HepG2 (cell line): Measurements from ENCODE around the gene TMTC4. TPM values are rescaled to one million over a fixed set of nuclear protein-coding genes. Genes with fewer than 3 reads are reported as not detected.

Experiments used
- ATAC-seq: fragments of 200-7000 bp; cut with Tn5 transposase; 3 replicates; pipeline ENCODE4 v1.9.1; 2020; ENCODE audit warnings: mild to moderate bottlenecking, moderate library complexity
- BruUV-seq: library from RNA; stranded (reverse); fragments of 400-500 nt; replicated peaks from 2 replicates; lab custom pipeline; 2021; lab: Mats Ljungman, UMichigan
- CTCF ChIA-PET: fragments of 300-600 bp; formaldehyde crosslinking; extraction: SDS; loops from one replicate; lab custom pipeline; 2021; ENCODE audit warnings: low total read pairs, inconsistent platforms, low intra/inter-chr PET ratio; lab: Yijun Ruan, JAX
- POLR2A ChIA-PET: fragments of 350-600 bp; sonication (Branson Sonifier 250); formaldehyde crosslinking; loops from one replicate; lab custom pipeline; 2020; ENCODE audit warnings: antibody characterized with exemption, inconsistent platforms; lab: Yijun Ruan, JAX
- DNase-seq: peaks from one replicate; pipeline ENCODE4 v3.0.0-alpha.2; 2015; ENCODE audit warnings: low spot score
- FAIRE-seq: peaks from 3 replicates; lab custom pipeline; 2011; peaks lifted over from hg19 to GRCh38; lab: Jason Lieb, UNC
- H2AFZ ChIP-seq: one replicate; pipeline ENCODE4 v1.6.1; 2011; ENCODE audit warnings: low read length, inconsistent platforms
- H3K27ac ChIP-seq: fragments of 300-600 bp; 3 replicates; pipeline ENCODE4 v1.8.0; 2011; ENCODE audit warnings: mixed run types, mild to moderate bottlenecking, mixed read lengths, low read length, inconsistent platforms; ENCODE audit not compliant: insufficient read depth; ENCODE audit errors: extremely low read length
- H3K27me3 ChIP-seq, 2 experiments: fragments of 200-600 bp in 1 of 2; 2 replicates in 1 of 2; 3 replicates in 1 of 2; pipeline versions ENCODE4 v1.6.0 to v1.8.0; 2011; ENCODE audit warnings: low read length in 2 of 2, mild to moderate bottlenecking in 2 of 2, moderate library complexity in 2 of 2, inconsistent platforms in 1 of 2; ENCODE audit not compliant: insufficient read depth in 2 of 2, control insufficient read depth in 1 of 2
- H3K36me3 ChIP-seq, 2 experiments: fragments of 200-600 bp in 1 of 2; replicated peaks in 1 of 2; 2 replicates in 1 of 2; 3 replicates in 1 of 2; pipeline versions ENCODE4 v1.5.1 to v1.8.0; 2011; ENCODE audit warnings: low read length in 2 of 2, inconsistent platforms in 1 of 2; ENCODE audit not compliant: insufficient read depth in 2 of 2, control insufficient read depth in 1 of 2
- H3K4me1 ChIP-seq: 2 replicates; pipeline ENCODE4 v1.5.1; 2012; ENCODE audit warnings: low read length, inconsistent platforms; ENCODE audit not compliant: insufficient read depth
- H3K4me2 ChIP-seq: 2 replicates; pipeline ENCODE4 v1.6.0; 2011; ENCODE audit warnings: low read depth, low read length, inconsistent platforms
- H3K4me3 ChIP-seq, 3 experiments: fragments of 200-600 bp in 1 of 3; sonication (generic), shearing (Covaris generic) in 1 of 3; replicated peaks in 1 of 3; 2 replicates each; pipeline ENCODE4 v1.5.1; 2011 to 2016; ENCODE audit warnings: low read length in 3 of 3, inconsistent platforms in 2 of 3, low read depth in 2 of 3, mild to moderate bottlenecking in 2 of 3, control low read depth in 1 of 3, mixed read lengths in 1 of 3; ENCODE audit not compliant: insufficient read depth in 1 of 3
- H3K79me2 ChIP-seq: one replicate; pipeline ENCODE4 v1.6.1; 2011; ENCODE audit warnings: low read length, inconsistent platforms; ENCODE audit not compliant: insufficient read depth
- H3K9ac ChIP-seq: 2 replicates; pipeline ENCODE4 v1.6.0; 2011; ENCODE audit warnings: mild to moderate bottlenecking, low read depth, low read length, inconsistent platforms; ENCODE audit not compliant: insufficient read depth
- H3K9me3 ChIP-seq: 2 replicates; pipeline ENCODE4 v1.5.1; 2012; ENCODE audit warnings: mild to moderate bottlenecking, low read length
- H4K20me1 ChIP-seq: 2 replicates; pipeline ENCODE4 v1.6.0; 2011; ENCODE audit warnings: inconsistent platforms, mild to moderate bottlenecking, low read length, moderate library complexity; ENCODE audit not compliant: insufficient read depth
- EZH2 ChIP-seq: conservative IDR thresholded peaks from 2 replicates; pipeline ENCODE4 v1.6.1; 2012; ENCODE audit warnings: mild to moderate bottlenecking, low read depth, low read length, moderate library complexity
- FOXA1 ChIP-seq, 2 experiments: fragments of 450-650 bp in 1 of 2; sonication (generic) in 1 of 2; formaldehyde crosslinking in 1 of 2; IDR thresholded peaks; 2 replicates each; pipeline versions ENCODE4 v1.4.0 to v1.6.1; 2016 to 2020; ENCODE audit warnings: missing genetic modification reagents in 1 of 2
- FOXJ3 ChIP-seq: sonication (generic); formaldehyde crosslinking; IDR thresholded peaks from 2 replicates; pipeline ENCODE4 v1.4.0; 2020; ENCODE audit warnings: missing genetic modification reagents, mild to moderate bottlenecking, borderline replicate concordance
- GTF3A ChIP-seq: sonication (generic); formaldehyde crosslinking; conservative IDR thresholded peaks from 2 replicates; pipeline ENCODE4 v1.4.0; 2020; ENCODE audit warnings: mild to moderate bottlenecking, missing genetic modification reagents
- HDAC1 ChIP-seq: sonication (generic); formaldehyde crosslinking; IDR thresholded peaks from 2 replicates; pipeline ENCODE4 v1.5.1; 2020; ENCODE audit warnings: mild to moderate bottlenecking, missing genetic modification reagents
- HNF4G ChIP-seq, 2 experiments: sonication (generic) in 1 of 2; formaldehyde crosslinking in 1 of 2; IDR thresholded peaks; 2 replicates each; pipeline versions ENCODE4 v1.4.0 to v1.6.1; 2011 to 2020; ENCODE audit warnings: borderline replicate concordance in 2 of 2, low read depth in 2 of 2, mild to moderate bottlenecking in 2 of 2, low read length in 1 of 2, missing genetic modification reagents in 1 of 2, moderate library complexity in 1 of 2
- MED1 ChIP-seq: sonication (generic); formaldehyde crosslinking; IDR thresholded peaks from 2 replicates; pipeline ENCODE4 v1.4.0; 2020; ENCODE audit warnings: missing genetic modification reagents
- MED8 ChIP-seq: sonication (generic); formaldehyde crosslinking; IDR thresholded peaks from 2 replicates; pipeline ENCODE4 v1.8.1; 2023; ENCODE audit warnings: mild to moderate bottlenecking, missing genetic modification reagents; ENCODE audit not compliant: insufficient replicate concordance
- RCOR2 ChIP-seq: IDR thresholded peaks from 2 replicates; pipeline ENCODE4 v1.6.1; 2016; ENCODE audit warnings: missing biosample characterization, missing genetic modification reagents
- TEAD3 ChIP-seq: optimal IDR thresholded peaks from 2 replicates; pipeline ENCODE3; 2016; ENCODE audit warnings: borderline replicate concordance
- TRIM24 ChIP-seq: sonication (generic); formaldehyde crosslinking; IDR thresholded peaks from 2 replicates; pipeline ENCODE4 v1.8.0; 2022; ENCODE audit warnings: mild to moderate bottlenecking, missing genetic modification reagents
- ZNF3 ChIP-seq: IDR thresholded peaks from 2 replicates; pipeline ENCODE4 v1.7.0; 2017; ENCODE audit warnings: inconsistent platforms
- ZNF547 ChIP-seq: sonication (generic); formaldehyde crosslinking; IDR thresholded peaks from 2 replicates; pipeline ENCODE4 v1.5.1; 2020; ENCODE audit warnings: mild to moderate bottlenecking, missing genetic modification reagents
- ZNF605 ChIP-seq: sonication (generic); formaldehyde crosslinking; IDR thresholded peaks from 2 replicates; pipeline ENCODE4 v1.8.0; 2022; ENCODE audit warnings: mild to moderate bottlenecking, missing genetic modification reagents
- ZNF703 ChIP-seq: sonication (generic); formaldehyde crosslinking; IDR thresholded peaks from 2 replicates; pipeline ENCODE4 v1.5.1; 2020; ENCODE audit warnings: missing genetic modification reagents, mild to moderate bottlenecking, moderate library complexity, borderline replicate concordance
- ZNF850 ChIP-seq: sonication (generic); formaldehyde crosslinking; conservative IDR thresholded peaks from 2 replicates; pipeline ENCODE4 v1.9.0; 2021; ENCODE audit warnings: mild to moderate bottlenecking, missing genetic modification reagents
- ZNF891 ChIP-seq: sonication (generic); formaldehyde crosslinking; IDR thresholded peaks from 2 replicates; pipeline ENCODE4 v1.5.0; 2020; ENCODE audit warnings: mild to moderate bottlenecking, missing genetic modification reagents
- WGBS: methylation state at CpG from one replicate; pipeline ENCODE4 v1.1.6; 2017; ENCODE audit warnings: low lambda C conversion rate; 5-methylcytosine and 5-hydroxymethylcytosine counted together
- in situ Hi-C: cut with HindIII; loops from 2 replicates; pipeline ENCODE4 v1.10.0; 2017; ENCODE audit warnings: low pct_unique_long_range_greater_than_20kb; ENCODE audit not compliant: extremely low pct_ligation_motif_present
- intact Hi-C: fragments of 100-400 bp; cut with micrococcal nuclease; formaldehyde crosslinking; loops from one replicate; pipeline ENCODE4 v1.10.0; 2022; ENCODE audit not compliant: unreplicated experiment
- polyA plus RNA-seq, 8 experiments: library from polyadenylated mRNA; depleted of rRNA in 3 of 8; stranded (reverse) in 7 of 8; unstranded in 1 of 8; fragments of >200 nt; fragmentation: Illumina TruSeq in 4 of 8; extraction: Trizol in 4 of 8; gene quantifications; 2 replicates each; pipeline versions ENCODE4 v1.2.1 to v1.2.3, GENCODE V29; 2011 to 2016; ENCODE audit warnings: low read depth in 4 of 8, missing spikeins in 1 of 8, mixed read lengths in 1 of 8; ENCODE audit not compliant: insufficient read depth in 1 of 8
- total RNA-seq, 5 experiments: library from RNA; depleted of rRNA; stranded (reverse); fragments of >200 nt; fragmentation: Illumina TruSeq; extraction: Trizol; gene quantifications; 2 replicates each; pipeline ENCODE4 v1.2.3, GENCODE V29; 2016; ENCODE audit warnings: low read depth in 1 of 5
- TF ChIP-seq, protein P1 (sequence below): sonication (generic); formaldehyde crosslinking; IDR thresholded peaks from 2 replicates; pipeline ENCODE4 v1.8.1; 2023; ENCODE audit warnings: mild to moderate bottlenecking, missing genetic modification reagents
- TF ChIP-seq, protein P2 (sequence below): sonication (generic); formaldehyde crosslinking; IDR thresholded peaks from 2 replicates; pipeline ENCODE4 v1.4.0; 2020; ENCODE audit warnings: missing genetic modification reagents

The TMTC4 gene
- total and polyA plus RNA-seq, 2 of the 13 experiments (the other 11 are each of a cell fraction or from before 2014, with no cell fraction given) = 16.0 to 22.6 TPM

DNA sequence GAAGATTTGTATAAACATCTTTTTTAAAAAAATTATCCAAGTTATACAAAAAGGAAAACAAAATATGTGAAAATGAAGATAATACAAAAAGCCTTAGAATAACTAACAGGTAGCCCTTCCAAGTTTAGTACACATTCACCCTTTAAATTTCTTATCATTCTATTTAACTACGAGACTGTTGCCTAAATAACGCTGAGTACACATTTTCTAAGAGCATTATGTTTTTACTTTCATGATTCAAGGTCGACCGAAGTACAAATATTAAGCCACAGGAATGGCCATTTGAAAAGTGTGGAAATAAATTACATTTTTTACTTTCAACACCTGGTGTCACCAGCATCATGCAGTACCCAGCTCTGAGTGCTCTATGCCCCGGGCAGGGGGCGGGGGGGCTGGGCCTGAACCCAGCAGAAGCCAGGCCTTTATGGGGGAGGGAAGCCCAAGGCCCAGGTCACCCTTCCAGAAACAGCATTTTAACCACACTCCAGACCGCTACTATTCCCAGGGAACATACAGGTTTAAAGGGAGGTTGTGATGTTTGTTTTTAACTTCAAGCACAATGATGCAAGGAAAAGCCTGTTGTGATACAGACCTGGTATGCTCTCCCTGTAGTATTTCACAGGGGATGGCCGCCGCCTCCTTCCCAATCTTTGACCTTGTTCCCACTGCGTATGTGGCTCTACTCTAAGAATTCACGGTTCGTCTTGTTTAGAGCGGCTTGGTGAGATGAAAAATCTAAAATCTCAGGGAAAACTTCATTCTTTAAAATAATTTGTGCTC is 110.0 kb downstream of the TMTC4 start:
- FAIRE-seq (peak; percentile 57), DNase-seq (peak; percentile 40), ATAC-seq (peak; percentile 74)
- Histone ChIP-seq H3K27me3 (no peaks in the 10 kb centered on the region), H3K4me1 (peaks cover 87% of the 10 kb centered on the region), H3K36me3 (no peaks in the 10 kb centered on the region), H3K9ac (no peak overlapping the region), H3K9me3 (no peaks in the 10 kb centered on the region), H3K79me2 (no peaks in the 10 kb centered on the region), H3K4me2 (peak overlapping the region; percentile 76), H3K27ac (peak overlapping the region; percentile 46), H4K20me1 (no peaks in the 10 kb centered on the region), H3K4me3 (peak overlapping the region in 2 of 3 experiments; percentile 23 to 49), H2AFZ (peak overlapping the region; percentile 2)
- ChIA-PET CTCF (no interaction called here), POLR2A (no interaction called here)
- intact Hi-C loops = no loop called here
- in situ Hi-C loops = no loop called here
- no TSS peak for BruUV-seq
- WGBS = 3% methylated on average over 13 of the region's 13 CpGs
- TF ChIP-seq FOXA1 (IDR thresholded peaks at IDR 0.05) (no peak), FOXA1 (CRISPR knock-in tag; IDR thresholded peaks at IDR 0.05) (no peak), ZNF850 (no peak), ZNF891 (no peak), RCOR2 (CRISPR knock-in tag) (no peak), HNF4G (IDR thresholded peaks at IDR 0.05; ENCODE audit: borderline replicate concordance, low read depth, low read length) (0 out of 2 replicates have a peak, but pooled peaks have one; percentile 22), HNF4G (CRISPR knock-in tag; IDR thresholded peaks at IDR 0.05; ENCODE audit: borderline replicate concordance, low read depth) (no peak), HDAC1 (CRISPR knock-in tag) (peak; percentile 27; the same call in 1 of the 2 replicates), TEAD3 (peak; percentile 54), ZNF547 (CRISPR knock-in tag) (no peak), ZNF3 (CRISPR knock-in tag) (no peak), ZNF703 (no peak), MED8 (CRISPR knock-in tag) (no peak), EZH2 (no peak), TRIM24 (CRISPR knock-in tag) (no peak), GTF3A (CRISPR knock-in tag) (no peak), ZNF605 (CRISPR knock-in tag) (no peak), FOXJ3 (no peak), MED1 (CRISPR knock-in tag) (0 out of 2 replicates have a peak, but pooled peaks have one; percentile 2)
- TF ChIP-seq, protein P1, sequence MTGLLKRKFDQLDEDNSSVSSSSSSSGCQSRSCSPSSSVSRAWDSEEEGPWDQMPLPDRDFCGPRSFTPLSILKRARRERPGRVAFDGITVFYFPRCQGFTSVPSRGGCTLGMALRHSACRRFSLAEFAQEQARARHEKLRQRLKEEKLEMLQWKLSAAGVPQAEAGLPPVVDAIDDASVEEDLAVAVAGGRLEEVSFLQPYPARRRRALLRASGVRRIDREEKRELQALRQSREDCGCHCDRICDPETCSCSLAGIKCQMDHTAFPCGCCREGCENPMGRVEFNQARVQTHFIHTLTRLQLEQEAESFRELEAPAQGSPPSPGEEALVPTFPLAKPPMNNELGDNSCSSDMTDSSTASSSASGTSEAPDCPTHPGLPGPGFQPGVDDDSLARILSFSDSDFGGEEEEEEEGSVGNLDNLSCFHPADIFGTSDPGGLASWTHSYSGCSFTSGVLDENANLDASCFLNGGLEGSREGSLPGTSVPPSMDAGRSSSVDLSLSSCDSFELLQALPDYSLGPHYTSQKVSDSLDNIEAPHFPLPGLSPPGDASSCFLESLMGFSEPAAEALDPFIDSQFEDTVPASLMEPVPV (CRISPR knock-in tag) = no peak
- TF ChIP-seq, protein P2, sequence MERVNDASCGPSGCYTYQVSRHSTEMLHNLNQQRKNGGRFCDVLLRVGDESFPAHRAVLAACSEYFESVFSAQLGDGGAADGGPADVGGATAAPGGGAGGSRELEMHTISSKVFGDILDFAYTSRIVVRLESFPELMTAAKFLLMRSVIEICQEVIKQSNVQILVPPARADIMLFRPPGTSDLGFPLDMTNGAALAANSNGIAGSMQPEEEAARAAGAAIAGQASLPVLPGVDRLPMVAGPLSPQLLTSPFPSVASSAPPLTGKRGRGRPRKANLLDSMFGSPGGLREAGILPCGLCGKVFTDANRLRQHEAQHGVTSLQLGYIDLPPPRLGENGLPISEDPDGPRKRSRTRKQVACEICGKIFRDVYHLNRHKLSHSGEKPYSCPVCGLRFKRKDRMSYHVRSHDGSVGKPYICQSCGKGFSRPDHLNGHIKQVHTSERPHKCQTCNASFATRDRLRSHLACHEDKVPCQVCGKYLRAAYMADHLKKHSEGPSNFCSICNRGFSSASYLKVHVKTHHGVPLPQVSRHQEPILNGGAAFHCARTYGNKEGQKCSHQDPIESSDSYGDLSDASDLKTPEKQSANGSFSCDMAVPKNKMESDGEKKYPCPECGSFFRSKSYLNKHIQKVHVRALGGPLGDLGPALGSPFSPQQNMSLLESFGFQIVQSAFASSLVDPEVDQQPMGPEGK (CRISPR knock-in tag) = peak; percentile 63
